Trophoblast cell (in vitro differentiated cells and primary cell): Measurements from ENCODE around the gene RABL3.
"Not testable (repeated sequence)": the region's sequence is repeated elsewhere in the genome, so short reads cannot be mapped to it uniquely, and the experiment has no call there.

Source experiments
- DNase-seq, 2 donors: peaks; one replicate each; pipeline ENCODE4 v3.0.0-alpha.2; 2016
- H2AFZ ChIP-seq: 2 replicates; pipeline ENCODE4 v1.6.1; 2013; ENCODE audit warnings: low read length, moderate library complexity, mild to moderate bottlenecking; ENCODE audit not compliant: insufficient read depth, poor library complexity
- H2AK5ac ChIP-seq: 2 replicates; pipeline ENCODE4 v1.6.1; 2013; ENCODE audit warnings: mild to moderate bottlenecking, low read length
- H2BK120ac ChIP-seq: 2 replicates; pipeline ENCODE4 v1.6.1; 2013; ENCODE audit warnings: low read length, mild to moderate bottlenecking, moderate library complexity; ENCODE audit not compliant: insufficient read depth, poor library complexity
- H2BK12ac ChIP-seq: 2 replicates; pipeline ENCODE4 v1.6.1; 2013; ENCODE audit warnings: mild to moderate bottlenecking, low read length, moderate library complexity
- H2BK5ac ChIP-seq: 2 replicates; pipeline ENCODE4 v1.6.1; 2013; ENCODE audit warnings: low read length, low read depth, moderate library complexity, mild to moderate bottlenecking; ENCODE audit not compliant: poor library complexity
- H3K14ac ChIP-seq: 2 replicates; pipeline ENCODE4 v1.6.1; 2013; ENCODE audit warnings: mild to moderate bottlenecking, low read length
- H3K18ac ChIP-seq: 2 replicates; pipeline ENCODE4 v1.6.1; 2013; ENCODE audit warnings: mild to moderate bottlenecking, low read length
- H3K23ac ChIP-seq: 2 replicates; pipeline ENCODE4 v1.6.1; 2013; ENCODE audit warnings: low read length
- H3K27ac ChIP-seq: 2 replicates; pipeline ENCODE4 v1.5.1; 2013; ENCODE audit warnings: low read depth, mild to moderate bottlenecking, inconsistent platforms, low read length, moderate library complexity
- H3K27me3 ChIP-seq: 2 replicates; pipeline ENCODE4 v1.6.1; 2013; ENCODE audit warnings: inconsistent platforms, mild to moderate bottlenecking, low read length, moderate library complexity; ENCODE audit not compliant: insufficient read depth
- H3K36me3 ChIP-seq, 2 experiments: 1 replicate in 1 of 2; 2 replicates in 1 of 2; pipeline ENCODE4 v1.6.1; 2013; ENCODE audit warnings: low read length in 2 of 2, mild to moderate bottlenecking in 2 of 2, moderate library complexity in 1 of 2; ENCODE audit not compliant: insufficient read depth in 2 of 2, control insufficient read depth in 1 of 2
- H3K4ac ChIP-seq: 2 replicates; pipeline ENCODE4 v1.6.1; 2013; ENCODE audit warnings: low read depth, mild to moderate bottlenecking, low read length, moderate library complexity
- H3K4me1 ChIP-seq, 2 experiments: 1 replicate in 1 of 2; 2 replicates in 1 of 2; pipeline ENCODE4 v1.6.1; 2013; ENCODE audit warnings: low read length in 2 of 2, mild to moderate bottlenecking in 2 of 2, moderate library complexity in 1 of 2; ENCODE audit not compliant: insufficient read depth in 2 of 2, control insufficient read depth in 1 of 2
- H3K4me2 ChIP-seq: 2 replicates; pipeline ENCODE4 v1.6.1; 2013; ENCODE audit warnings: inconsistent platforms, mild to moderate bottlenecking, low read length, moderate library complexity
- H3K4me3 ChIP-seq: 2 replicates; pipeline ENCODE4 v1.5.1; 2013; ENCODE audit warnings: mild to moderate bottlenecking, low read depth, low read length, inconsistent platforms
- H3K79me1 ChIP-seq: one replicate; pipeline ENCODE4 v1.6.1; 2013; ENCODE audit warnings: low read length
- H3K79me2 ChIP-seq: 2 replicates; pipeline ENCODE4 v1.6.1; 2013; ENCODE audit warnings: low read length, mild to moderate bottlenecking; ENCODE audit not compliant: control insufficient read depth, insufficient read depth, poor library complexity
- H3K9ac ChIP-seq: 2 replicates; pipeline ENCODE4 v1.6.1; 2013; ENCODE audit warnings: mild to moderate bottlenecking, low read length
- H3K9me3 ChIP-seq: 2 replicates; pipeline ENCODE4 v1.6.1; 2013; ENCODE audit warnings: low read depth, mild to moderate bottlenecking, control low read depth, inconsistent platforms, low read length; ENCODE audit not compliant: insufficient read depth
- H4K12ac ChIP-seq: 2 replicates; pipeline ENCODE4 v1.6.1; 2013; ENCODE audit warnings: low read depth, mild to moderate bottlenecking, low read length, moderate library complexity
- H4K8ac ChIP-seq: 2 replicates; pipeline ENCODE4 v1.6.1; 2013; ENCODE audit warnings: low read depth, mild to moderate bottlenecking, low read length, moderate library complexity
- H4K91ac ChIP-seq: one replicate; pipeline ENCODE4 v1.6.1; 2013; ENCODE audit warnings: low read depth, mild to moderate bottlenecking, low read length, moderate library complexity
- WGBS: extraction: QIAGEN DNeasy Blood & Tissue Kit; methylation state at CpG from one replicate; pipeline ENCODE4 v1.1.7; 2013; ENCODE audit warnings: missing lambda C conversion rate; ENCODE audit not compliant: insufficient read length, insufficient coverage; ENCODE audit errors: extremely low coverage; 5-methylcytosine and 5-hydroxymethylcytosine counted together

The RABL3 gene

DNA sequence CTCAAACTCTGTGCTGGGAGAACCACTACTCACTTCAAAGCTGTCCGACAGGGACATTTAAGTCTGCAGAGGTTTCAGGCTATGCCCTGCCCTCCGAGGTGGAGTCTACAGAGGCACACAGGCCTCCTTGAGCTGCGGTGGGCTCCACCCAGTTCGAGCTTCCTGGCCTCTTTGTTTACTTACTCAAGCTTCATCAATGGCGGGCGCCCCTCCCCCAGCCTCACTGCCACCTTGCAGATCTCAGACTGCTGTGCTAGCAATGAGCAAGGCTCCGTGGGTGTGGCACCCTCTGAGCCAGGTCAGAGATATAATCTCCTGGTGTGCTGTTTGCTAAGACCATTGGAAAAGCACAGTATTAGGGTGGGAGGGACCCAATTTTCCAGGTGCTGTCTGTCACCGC is 4.3 kb downstream of the RABL3 start:
- H3K4ac ChIP-seq, H2BK120ac ChIP-seq, DNase-seq, H3K9me3 ChIP-seq, H4K91ac ChIP-seq, H4K8ac ChIP-seq, H2AFZ ChIP-seq, H3K79me1 ChIP-seq, H4K12ac ChIP-seq, H3K27me3 ChIP-seq, H3K4me1 ChIP-seq, H2AK5ac ChIP-seq, H3K18ac ChIP-seq, H3K27ac ChIP-seq, H2BK12ac ChIP-seq, H3K79me2 ChIP-seq, H3K9ac ChIP-seq, H3K4me3 ChIP-seq, H3K4me2 ChIP-seq, H3K36me3 ChIP-seq, H2BK5ac ChIP-seq, H3K23ac ChIP-seq, H3K14ac ChIP-seq: not testable (repeated sequence)
- no CpG with 5 or more reads among the region's 8 CpGs for WGBS

- Histone ChIP-seq H3K4me3 (no peak overlapping the region), H3K79me2 (no peaks in the 10 kb centered on the region), H3K27ac (no peak overlapping the region), H3K9ac (no peak overlapping the region), H3K23ac (no peak overlapping the region), H2BK12ac (no peak overlapping the region), H2AK5ac (no peak overlapping the region), H2AFZ (no peak overlapping the region), H2BK5ac (no peak overlapping the region), H4K8ac (no peak overlapping the region), H3K9me3 (no peaks in the 10 kb centered on the region), H3K79me1 (no peaks in the 10 kb centered on the region), H3K14ac (no peak overlapping the region), H3K4ac (no peak overlapping the region), H2BK120ac (no peak overlapping the region), H3K4me1 (no peaks in the 10 kb centered on the region), H3K36me3 (no peaks in the 10 kb centered on the region), H4K91ac (no peak overlapping the region), H3K18ac (no peak overlapping the region), H3K27me3 (no peaks in the 10 kb centered on the region), H3K4me2 (no peak overlapping the region), H4K12ac (no peak overlapping the region)
- DNase-seq: no peak
- no CpG with 5 or more reads among the region's 4 CpGs for WGBS
These were observed 11.5 kb downstream of the RABL3 start for GRCh38 chr3:120730576-120731542.

GRCh38 chr3:120726791-120727190 is 15.5 kb downstream of the RABL3 start:
- no peak overlapping the region for H3K23ac ChIP-seq
- H3K27ac ChIP-seq: no peak overlapping the region
- no peak overlapping the region for H4K12ac ChIP-seq
- H4K91ac ChIP-seq: no peak overlapping the region
- H3K79me1 ChIP-seq: no peaks in the 10 kb centered on the region
- no peak overlapping the region for H2BK120ac ChIP-seq
- no peaks in the 10 kb centered on the region for H3K9me3 ChIP-seq
- H3K4ac ChIP-seq: no peak overlapping the region
- no peak overlapping the region for H2BK5ac ChIP-seq
- no peak overlapping the region for H3K18ac ChIP-seq
- H3K27me3 ChIP-seq: no peaks in the 10 kb centered on the region
- no peak overlapping the region for H2BK12ac ChIP-seq
- no peak for DNase-seq
- H3K4me3 ChIP-seq: no peak overlapping the region
- no CpG with 5 or more reads among the region's 1 CpG for WGBS
- H3K4me1 ChIP-seq: no peaks in the 10 kb centered on the region
- H3K9ac ChIP-seq: no peak overlapping the region
- no peaks in the 10 kb centered on the region for H3K79me2 ChIP-seq
- no peak overlapping the region for H2AK5ac ChIP-seq
- no peak overlapping the region for H2AFZ ChIP-seq
- H3K36me3 ChIP-seq: no peaks in the 10 kb centered on the region
- no peak overlapping the region for H3K14ac ChIP-seq
- no peak overlapping the region for H3K4me2 ChIP-seq
- H4K8ac ChIP-seq: no peak overlapping the region

- Histone ChIP-seq H3K9ac (peak overlapping the region; percentile 62), H3K4me3 (peak overlapping the region; percentile 41), H2BK120ac (peak overlapping the region; percentile 20), H4K91ac (peak overlapping the region; percentile 87), H4K8ac (peak overlapping the region; percentile 80), H2AFZ (peak overlapping the region; percentile 56), H2BK5ac (peak overlapping the region; percentile 9), H4K12ac (peak overlapping the region; percentile 35), H3K14ac (peak overlapping the region; percentile 39), H3K4ac (peak overlapping the region; percentile 12), H3K18ac (peak overlapping the region; percentile 49), H3K4me2 (peak overlapping the region; percentile 46)
- not testable (repeated sequence) for H3K79me2 ChIP-seq, H2AK5ac ChIP-seq, H3K9me3 ChIP-seq, H2BK12ac ChIP-seq, H3K27me3 ChIP-seq, H3K79me1 ChIP-seq, H3K23ac ChIP-seq, DNase-seq, H3K27ac ChIP-seq, H3K4me1 ChIP-seq, H3K36me3 ChIP-seq
- no CpG with 5 or more reads among the region's 20 CpGs for WGBS
These were observed 23.0 kb downstream of the RABL3 start for GRCh38 chr3:120719167-120719834.
